GM19193 (cell line): Measurements from ENCODE around the gene PYGO2.

Source experiments
- POLR2A ChIP-seq: IDR thresholded peaks from 4 replicates; pipeline ENCODE4 v1.6.1; 2011; ENCODE audit not compliant: insufficient read depth, insufficient read length; ENCODE audit errors: extremely low read depth

The PYGO2 gene

DNA sequence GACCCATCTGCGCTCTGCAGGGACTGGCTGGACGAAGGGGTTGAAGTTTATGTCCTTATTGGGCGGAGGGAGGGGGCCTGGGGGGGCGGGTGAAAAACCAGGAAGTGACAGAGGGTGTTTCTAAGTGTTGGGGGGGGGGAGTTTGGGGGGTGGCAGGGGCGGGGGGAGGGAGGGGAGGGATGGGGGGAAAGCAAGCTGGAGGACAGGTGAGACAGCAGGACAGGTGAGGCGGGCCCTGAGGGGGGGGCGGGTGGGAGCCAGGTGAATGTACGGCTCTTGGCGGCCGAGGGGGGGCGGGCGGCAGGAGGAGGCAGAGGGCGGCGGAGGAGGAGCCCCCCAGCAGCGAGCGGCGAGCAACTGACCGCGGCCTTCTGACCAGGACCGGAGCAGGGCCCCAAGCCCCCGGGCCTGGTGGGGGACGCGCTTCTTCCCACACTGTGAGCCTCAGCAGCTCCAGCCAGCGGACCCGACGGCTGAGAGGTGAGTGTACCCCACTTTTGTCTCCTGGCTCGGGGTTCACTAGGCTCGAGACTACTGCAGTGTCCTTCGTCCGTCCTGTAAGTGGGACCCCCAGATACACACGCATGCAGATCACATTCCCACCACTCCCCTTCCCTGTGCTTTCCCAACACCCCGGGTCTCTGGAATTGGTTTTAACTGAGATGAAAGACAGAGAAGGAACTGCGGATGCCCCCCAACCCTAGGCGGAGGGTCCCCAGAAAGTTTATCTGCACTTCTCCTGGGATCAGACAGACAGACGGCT, 41.1 kb upstream of the PYGO2 start, which contains the start of gene ZBTB7B:
ZBTB7B (plus strand) TSS at position 339 of the 763 bp plus-strand sequence. CDS start 11,859 bp downstream, outside the sequence.
- no peak for TF ChIP-seq POLR2A

GRCh38 chr1:155001675-155002463, 40.3 kb upstream of the PYGO2 start:
- no peak for TF ChIP-seq POLR2A

- no peak for TF ChIP-seq POLR2A
Measured at GRCh38 chr1:155001425-155001674, 39.8 kb upstream of the PYGO2 start.

DNA sequence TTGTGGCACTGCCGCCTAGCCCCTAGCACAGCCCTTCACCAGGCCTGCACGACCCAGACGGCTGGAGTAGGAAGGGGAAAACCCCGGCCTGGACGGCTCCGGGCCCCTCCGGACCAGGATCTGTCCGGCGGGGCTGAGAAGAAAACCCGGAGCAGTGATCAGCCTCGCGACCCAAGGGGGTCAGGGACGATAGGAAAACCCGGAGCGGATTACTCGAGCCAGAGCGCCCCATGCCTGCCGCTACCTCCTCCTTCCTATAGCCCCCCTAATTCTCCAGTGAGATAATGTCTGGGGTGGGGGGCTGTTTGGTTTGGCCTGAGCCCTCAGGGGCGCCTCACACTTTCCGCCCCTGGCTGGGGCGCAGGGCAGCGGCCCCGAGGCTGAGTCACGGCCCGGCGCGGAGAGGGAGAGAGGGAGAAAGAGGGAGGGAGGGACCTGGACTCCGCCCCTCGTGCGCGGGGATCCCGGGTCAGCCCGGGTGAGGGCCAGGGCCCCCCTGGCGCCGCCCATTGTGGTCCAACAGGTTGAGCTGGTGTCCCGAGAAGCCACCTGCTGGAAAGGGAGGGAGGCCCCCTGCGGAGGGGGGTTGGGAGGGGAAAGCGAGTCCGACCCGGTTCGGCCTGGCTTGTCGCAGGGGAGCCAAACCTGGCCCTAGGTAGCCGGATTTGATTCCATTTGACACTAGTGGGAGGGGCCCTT, 39.3 kb upstream of the PYGO2 start:
- TF ChIP-seq POLR2A = peak; percentile 65

GRCh38 chr1:155000411-155000725, 38.8 kb upstream of the PYGO2 start:
- TF ChIP-seq POLR2A = no peak

DNA sequence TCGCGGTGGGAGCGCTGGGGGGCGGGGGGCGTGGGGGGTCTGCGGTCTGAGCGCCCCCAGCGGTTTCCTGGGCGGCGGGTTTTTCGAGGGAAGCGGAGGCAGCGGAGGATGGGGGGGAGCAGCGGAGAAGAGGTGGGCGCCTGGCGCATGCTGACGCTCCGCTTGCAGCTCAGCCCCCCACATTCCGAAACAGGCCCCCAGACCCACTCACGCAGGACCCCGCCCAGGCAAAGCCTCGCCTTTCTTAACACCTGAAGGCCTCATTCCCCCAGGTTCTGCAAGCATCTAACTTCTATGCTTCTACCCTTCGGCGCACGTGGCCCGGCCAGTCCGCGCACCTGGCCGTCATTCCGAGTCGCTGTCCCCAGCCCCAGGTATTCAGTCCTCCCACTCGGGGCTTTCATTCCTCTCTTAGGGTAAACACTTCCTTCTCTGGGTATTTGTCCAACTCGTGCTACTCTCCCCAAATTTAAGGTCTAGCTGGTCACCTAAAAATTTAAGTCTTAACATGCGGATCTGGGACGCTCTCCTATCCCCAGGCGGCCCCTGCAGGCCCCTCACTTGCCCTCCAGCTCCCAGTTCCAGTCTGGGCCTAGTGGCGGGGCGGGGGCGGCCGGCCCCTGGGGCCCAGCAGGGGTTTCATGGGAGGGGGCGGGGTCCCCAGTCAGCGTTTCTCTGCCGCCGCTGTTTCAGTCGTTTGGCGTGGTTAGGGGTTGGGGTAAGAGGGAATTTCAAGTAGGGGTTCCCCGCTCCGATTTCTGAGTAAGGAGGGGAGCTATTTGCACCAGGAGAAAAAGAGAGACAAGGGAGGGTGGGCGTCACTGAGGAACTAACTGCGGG, 38.2 kb upstream of the PYGO2 start:
- no peak for TF ChIP-seq POLR2A

- TF ChIP-seq POLR2A = peak; percentile 63
Measured at GRCh38 chr1:154998818-154999570, 37.4 kb upstream of the PYGO2 start.

- TF ChIP-seq POLR2A = no peak
Measured at GRCh38 chr1:154998201-154998780, 36.7 kb upstream of the PYGO2 start.

GRCh38 chr1:154996966-154997701, 35.6 kb upstream of the PYGO2 start:
- TF ChIP-seq POLR2A = no peak

- TF ChIP-seq POLR2A = no peak
Measured at GRCh38 chr1:154994591-154994990, 33.0 kb upstream of the PYGO2 start.

GRCh38 chr1:154994269-154994587, 32.6 kb upstream of the PYGO2 start:
- no peak for TF ChIP-seq POLR2A

- no peak for TF ChIP-seq POLR2A
Measured at GRCh38 chr1:154993572-154994268, 32.1 kb upstream of the PYGO2 start, which contains the start of gene LENEP. LENEP (plus strand) TSS chr1:154993586; CDS start chr1:154993608, 22 bp downstream.
